ENCODE data around the gene FIG4.
"Not testable (repeated sequence)": the region's sequence is repeated elsewhere in the genome, so short reads cannot be mapped to it uniquely, and the experiment has no call there.

FIG4 gene

GRCh38 chr6:109799129-109799528 is 108.0 kb downstream of the FIG4 start:
- no peak for DNase-seq (ENCODE audit: low spot score)

GRCh38 chr6:109799664-109800063 is 108.6 kb downstream of the FIG4 start:
- DNase-seq (ENCODE audit: low spot score), result no peak

GRCh38 chr6:109800771-109801170 is 109.7 kb downstream of the FIG4 start:
- no peak for DNase-seq (ENCODE audit: low spot score)

GRCh38 chr6:109801794-109802193 is 110.7 kb downstream of the FIG4 start:
- DNase-seq (ENCODE audit: low spot score), result no peak

GRCh38 chr6:109804020-109804419 is 112.9 kb downstream of the FIG4 start:
- no peak for DNase-seq (ENCODE audit: low spot score)

- DNase-seq (ENCODE audit: low spot score), result no peak
Observed at GRCh38 chr6:109807881-109808280, 116.8 kb downstream of the FIG4 start.

GRCh38 chr6:109808837-109809236 is 117.7 kb downstream of the FIG4 start:
- DNase-seq (ENCODE audit: low spot score), result no peak

- no peak for DNase-seq (ENCODE audit: low spot score)
Observed at GRCh38 chr6:109815054-109815453, 124.0 kb downstream of the FIG4 start.

GRCh38 chr6:109816452-109817374 is 125.6 kb downstream of the FIG4 start:
- no peak for DNase-seq (ENCODE audit: low spot score)

GRCh38 chr6:109820706-109821350 is 129.7 kb downstream of the FIG4 start:
- no peak for DNase-seq (ENCODE audit: low spot score)

- DNase-seq (ENCODE audit: low spot score), result no peak
Observed at GRCh38 chr6:109821428-109821827, 130.3 kb downstream of the FIG4 start.

- no peak for DNase-seq (ENCODE audit: low spot score)
Observed at GRCh38 chr6:109824105-109824504, 133.0 kb downstream of the FIG4 start.

- DNase-seq (ENCODE audit: low spot score), result no peak
Observed at GRCh38 chr6:109826551-109826950, 135.5 kb downstream of the FIG4 start.

GRCh38 chr6:109831352-109831751 is 140.3 kb downstream of the FIG4 start:
- not testable (repeated sequence) for DNase-seq (ENCODE audit: low spot score)

- DNase-seq (ENCODE audit: low spot score), result no peak
Observed at GRCh38 chr6:109834131-109834530, 143.0 kb downstream of the FIG4 start.

GRCh38 chr6:109834595-109835437 is 143.7 kb downstream of the FIG4 start:
- DNase-seq (ENCODE audit: low spot score), result no peak

- no peak for DNase-seq (ENCODE audit: low spot score)
Observed at GRCh38 chr6:109840034-109840433, 148.9 kb downstream of the FIG4 start.

- DNase-seq (ENCODE audit: low spot score), result no peak
Observed at GRCh38 chr6:109840796-109841195, 149.7 kb downstream of the FIG4 start.

- DNase-seq (ENCODE audit: low spot score), result no peak
Observed at GRCh38 chr6:109841869-109842268, 150.8 kb downstream of the FIG4 start.

- DNase-seq (ENCODE audit: low spot score), result no peak
Observed at GRCh38 chr6:109852713-109853112, 161.6 kb downstream of the FIG4 start.

- DNase-seq (ENCODE audit: low spot score), result no peak
Observed at GRCh38 chr6:109853426-109853825, 162.3 kb downstream of the FIG4 start.

GRCh38 chr6:109853951-109854350 is 162.9 kb downstream of the FIG4 start:
- no peak for DNase-seq (ENCODE audit: low spot score)

All from HuH-7.5 (cell line).